Rectal smooth muscle tissue (tissue), 1 donor: Measurements from ENCODE around the gene PKIG.
"Not testable (repeated sequence)": the region's sequence is repeated elsewhere in the genome, so short reads cannot be mapped to it uniquely, and the experiment has no call there.

ENCODE experiments used
- H3K27ac ChIP-seq: one replicate; pipeline ENCODE4 v1.7.0; 2013; ENCODE audit warnings: low read depth, low read length, inconsistent platforms
- H3K27me3 ChIP-seq: one replicate; pipeline ENCODE4 v1.7.0; 2013; ENCODE audit warnings: low read length; ENCODE audit not compliant: control insufficient read depth, insufficient read depth
- H3K36me3 ChIP-seq: one replicate; pipeline ENCODE4 v1.7.0; 2013; ENCODE audit warnings: low read length; ENCODE audit not compliant: control insufficient read depth, insufficient read depth
- H3K4me1 ChIP-seq: one replicate; pipeline ENCODE4 v1.7.0; 2013; ENCODE audit warnings: low read length; ENCODE audit not compliant: control insufficient read depth, insufficient read depth
- H3K4me3 ChIP-seq: one replicate; pipeline ENCODE4 v1.7.0; 2013; ENCODE audit warnings: low read length
- H3K9ac ChIP-seq: one replicate; pipeline ENCODE4 v1.7.0; 2013; ENCODE audit warnings: low read length

The PKIG gene

DNA sequence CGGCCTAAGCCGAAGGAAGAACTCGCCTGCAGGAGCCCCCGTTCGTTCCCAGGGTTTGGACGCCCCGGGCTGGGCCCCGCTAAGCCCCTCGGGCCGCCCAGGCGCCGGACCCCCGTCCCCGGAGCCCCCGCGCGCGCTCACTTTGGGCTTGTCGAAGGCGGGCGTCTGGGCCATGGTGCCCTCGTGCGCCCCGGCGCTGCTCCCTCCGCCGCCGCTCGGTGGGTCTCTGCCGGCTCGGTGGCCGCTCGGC, 69.0 kb downstream of the PKIG start:
- H3K27me3 ChIP-seq, result no peaks in the 10 kb centered on the region
- H3K4me1 ChIP-seq, result peaks cover 6% of the 10 kb centered on the region
- H3K4me3 ChIP-seq, result peak overlapping the region; percentile 64
- no peak overlapping the region for H3K9ac ChIP-seq
- peak overlapping the region; percentile 11 for H3K27ac ChIP-seq
- H3K36me3 ChIP-seq, result no peaks in the 10 kb centered on the region

DNA sequence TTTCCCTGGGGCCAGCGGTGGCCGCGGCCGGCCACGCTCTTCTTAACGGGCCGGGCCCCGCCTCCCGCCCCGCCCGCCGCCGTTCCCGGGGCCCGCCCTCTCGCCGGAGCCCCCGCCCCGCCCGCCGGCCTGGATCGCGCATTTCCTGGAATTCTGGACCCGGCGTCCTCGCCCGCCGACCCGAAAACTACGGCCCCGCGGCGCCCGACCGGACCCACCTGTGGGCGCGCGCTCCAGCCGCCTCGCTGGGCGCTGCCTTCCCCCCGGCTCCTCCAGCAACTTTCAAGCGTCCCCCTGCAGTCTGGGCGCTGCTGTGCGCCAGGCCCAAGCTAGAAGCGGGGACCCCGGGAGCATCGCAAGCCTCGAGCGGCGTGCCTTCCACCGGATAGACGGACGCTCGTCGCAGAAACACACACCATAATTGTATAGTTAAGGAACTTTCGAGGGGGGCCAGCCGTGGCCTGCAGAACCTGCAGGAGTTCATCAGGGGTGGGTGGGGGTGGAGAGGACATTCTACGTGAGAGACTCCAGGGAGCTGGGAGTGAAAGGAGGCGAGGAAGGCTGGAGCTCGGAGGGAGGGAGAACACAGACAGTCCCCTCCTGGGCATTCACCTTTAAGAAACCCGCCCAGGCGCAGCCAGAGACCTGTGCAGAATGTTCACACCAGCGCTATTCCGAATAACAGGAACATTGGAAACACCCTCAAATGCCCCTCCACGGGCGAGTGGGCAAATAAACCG, 69.5 kb downstream of the PKIG start, which contains the start of gene ADA:
ADA (minus strand) TSS at position 16 of the 740 bp plus-strand sequence. CDS start 92 bp downstream, outside the sequence.
- no peaks in the 10 kb centered on the region for H3K27me3 ChIP-seq
- H3K4me3 ChIP-seq, result peak within 1 kb of the TSS; percentile 64
- peak within 1 kb of the TSS; percentile 32 for H3K9ac ChIP-seq
- H3K36me3 ChIP-seq, result no peaks in the 10 kb centered on the region
- H3K27ac ChIP-seq, result peak within 1 kb of the TSS; percentile 56
- H3K4me1 ChIP-seq, result peaks cover 6% of the 10 kb centered on the region

DNA sequence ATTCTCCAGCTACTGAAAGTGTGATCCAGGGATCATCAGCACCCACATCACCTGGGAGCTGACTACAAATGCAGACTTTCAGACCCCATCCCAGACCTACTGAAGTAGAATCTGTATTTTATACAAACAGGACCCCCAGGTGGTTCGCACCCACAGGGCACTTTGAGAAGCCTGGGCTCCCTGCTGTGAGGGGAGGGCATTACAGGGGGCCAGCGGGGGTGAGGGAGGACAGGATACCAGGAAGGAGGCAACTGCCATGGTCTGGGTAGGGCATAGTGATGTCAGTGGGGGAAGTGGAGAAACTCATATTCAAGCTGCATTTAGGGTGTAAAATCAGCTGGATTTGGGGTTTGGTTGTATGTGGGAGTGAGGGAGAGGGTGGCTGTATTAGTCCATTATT, 71.2 kb downstream of the PKIG start:
- Histone ChIP-seq H3K27ac (no peak overlapping the region), H3K4me3 (no peak overlapping the region), H3K9ac (no peak overlapping the region), H3K36me3 (no peaks in the 10 kb centered on the region), H3K4me1 (peaks cover 6% of the 10 kb centered on the region), H3K27me3 (no peaks in the 10 kb centered on the region)

DNA sequence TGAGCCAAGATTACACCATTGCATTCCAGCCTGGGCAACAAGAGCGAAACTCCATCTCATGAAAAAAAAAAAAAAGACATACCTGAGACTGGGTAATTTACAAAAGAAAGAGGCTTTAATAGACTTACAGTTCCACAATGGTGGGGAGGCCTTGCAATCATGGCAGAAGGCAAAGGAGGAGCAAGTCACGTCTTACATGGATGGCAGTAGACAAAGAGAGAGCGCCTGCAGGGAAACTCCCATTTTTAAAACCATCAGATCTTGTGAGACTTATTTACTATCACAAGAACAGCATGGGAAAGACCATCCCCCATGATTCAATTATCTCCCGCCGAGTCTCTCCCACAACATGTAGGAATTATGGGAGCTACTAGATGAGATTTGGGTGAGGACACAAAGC, 71.8 kb downstream of the PKIG start:
- H3K27me3 ChIP-seq, H3K36me3 ChIP-seq, H3K27ac ChIP-seq, H3K4me3 ChIP-seq, H3K4me1 ChIP-seq, H3K9ac ChIP-seq: not testable (repeated sequence)

DNA sequence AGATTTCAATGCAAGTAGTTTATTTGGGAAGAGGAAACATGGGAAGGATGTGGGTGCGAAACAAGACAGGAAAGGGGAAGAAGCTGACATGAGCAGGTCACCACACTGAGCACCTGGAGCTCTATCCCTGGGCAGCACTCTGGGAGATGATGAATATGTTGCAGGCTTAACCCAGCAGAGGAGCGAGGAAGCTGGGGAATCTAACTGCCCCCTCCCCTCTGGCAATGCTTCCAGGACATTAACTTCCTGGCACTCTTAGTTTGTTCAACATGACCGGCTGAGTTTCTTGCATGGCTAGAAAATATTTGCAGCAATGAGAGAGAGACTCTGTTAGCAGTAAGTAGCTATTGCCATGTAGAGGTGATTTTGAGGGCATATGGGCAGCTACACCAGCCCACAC, 74.1 kb downstream of the PKIG start:
- H3K4me3 ChIP-seq, result no peak overlapping the region
- H3K9ac ChIP-seq, result no peak overlapping the region
- H3K36me3 ChIP-seq, result no peaks in the 10 kb centered on the region
- H3K4me1 ChIP-seq, result no peaks in the 10 kb centered on the region
- no peak overlapping the region for H3K27ac ChIP-seq
- H3K27me3 ChIP-seq, result no peaks in the 10 kb centered on the region

DNA sequence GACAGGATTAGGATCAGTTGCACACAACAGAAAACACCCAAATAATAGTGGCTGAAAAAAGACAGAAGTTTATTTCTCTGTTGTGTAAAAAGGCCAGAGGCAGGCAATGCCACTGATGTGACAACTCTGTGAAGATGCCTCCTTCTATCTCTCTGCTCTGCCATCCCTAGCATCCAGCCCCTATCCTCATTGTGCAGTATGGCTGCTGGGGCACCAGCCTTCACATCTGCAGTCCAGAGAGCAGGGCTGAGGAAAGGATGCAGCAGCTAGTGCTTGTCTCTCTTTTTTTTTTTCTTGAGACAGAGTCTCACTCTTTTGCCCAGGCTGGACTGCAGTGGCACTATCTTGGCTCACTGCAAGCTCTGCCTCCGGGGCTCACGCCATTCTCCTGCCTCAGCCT, 75.5 kb downstream of the PKIG start:
- no peak overlapping the region for H3K27ac ChIP-seq
- H3K4me1 ChIP-seq, result no peaks in the 10 kb centered on the region
- no peaks in the 10 kb centered on the region for H3K36me3 ChIP-seq
- H3K4me3 ChIP-seq, result no peak overlapping the region
- H3K9ac ChIP-seq, result no peak overlapping the region
- no peaks in the 10 kb centered on the region for H3K27me3 ChIP-seq

DNA sequence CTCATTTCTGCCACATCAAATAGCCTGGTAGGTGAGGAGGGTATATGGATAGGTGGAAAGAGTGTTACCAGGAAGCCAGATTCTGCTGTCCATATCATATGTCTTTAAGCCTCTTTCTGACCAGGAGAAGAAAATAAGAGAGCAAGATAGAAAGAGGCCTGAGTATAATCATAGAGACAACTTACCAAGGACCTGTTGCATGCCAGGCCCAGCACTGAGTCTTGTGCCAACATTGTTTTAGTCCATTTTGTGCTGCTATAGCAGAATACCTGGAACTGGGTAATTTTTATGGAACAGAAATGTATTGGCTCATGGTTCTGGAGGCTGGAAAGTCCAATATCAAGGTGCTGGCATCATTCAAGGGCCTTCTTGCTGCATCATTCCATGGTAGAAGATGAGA, 76.4 kb downstream of the PKIG start:
- Histone ChIP-seq H3K27me3 (no peaks in the 10 kb centered on the region), H3K4me1 (no peaks in the 10 kb centered on the region), H3K36me3 (no peaks in the 10 kb centered on the region), H3K27ac (no peak overlapping the region), H3K9ac (no peak overlapping the region), H3K4me3 (no peak overlapping the region)

DNA sequence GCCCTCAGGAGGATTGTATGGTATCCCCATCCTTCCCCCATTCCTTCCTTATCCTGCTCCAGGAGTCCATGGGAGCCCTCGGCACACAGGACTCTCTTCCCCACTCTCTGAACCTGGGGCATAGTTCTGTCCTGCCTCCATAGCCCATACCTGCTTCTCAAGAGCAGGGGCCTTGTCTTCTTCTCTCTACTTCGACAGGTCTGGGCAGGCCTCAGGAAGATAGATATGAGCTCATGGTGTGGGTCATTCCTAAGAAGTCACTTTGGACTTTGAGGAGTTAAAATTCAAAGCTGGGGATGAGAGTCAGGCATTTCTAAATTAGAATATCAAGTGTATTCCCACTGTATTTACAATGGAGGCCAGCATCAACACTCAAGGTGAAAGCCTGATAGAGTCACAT, 77.6 kb downstream of the PKIG start:
- H3K4me1 ChIP-seq, result no peaks in the 10 kb centered on the region
- H3K27me3 ChIP-seq, result no peaks in the 10 kb centered on the region
- no peak overlapping the region for H3K27ac ChIP-seq
- no peak overlapping the region for H3K4me3 ChIP-seq
- no peak overlapping the region for H3K9ac ChIP-seq
- H3K36me3 ChIP-seq, result no peaks in the 10 kb centered on the region

DNA sequence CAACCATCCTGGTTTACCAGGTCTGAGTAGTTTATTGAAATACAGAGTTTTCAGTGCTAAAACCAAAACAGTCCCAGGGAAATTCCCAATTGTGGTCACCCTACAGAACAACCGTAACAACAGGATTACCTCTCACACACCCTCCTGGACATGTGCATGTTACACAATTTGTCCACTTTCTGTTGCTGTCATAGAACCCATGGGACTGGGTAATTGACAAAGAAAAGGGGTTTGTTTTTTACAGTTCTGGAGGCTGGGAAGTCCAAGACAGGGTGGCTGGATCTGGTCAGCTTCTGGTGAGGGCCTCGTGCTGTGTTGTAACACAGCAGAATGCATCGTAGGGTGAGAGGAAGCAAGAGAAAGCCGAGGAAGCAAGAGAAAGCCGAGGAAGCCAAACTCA, 78.2 kb downstream of the PKIG start:
- Histone ChIP-seq H3K27ac (no peak overlapping the region), H3K4me3 (no peak overlapping the region), H3K4me1 (no peaks in the 10 kb centered on the region), H3K9ac (no peak overlapping the region), H3K27me3 (no peaks in the 10 kb centered on the region), H3K36me3 (no peaks in the 10 kb centered on the region)

DNA sequence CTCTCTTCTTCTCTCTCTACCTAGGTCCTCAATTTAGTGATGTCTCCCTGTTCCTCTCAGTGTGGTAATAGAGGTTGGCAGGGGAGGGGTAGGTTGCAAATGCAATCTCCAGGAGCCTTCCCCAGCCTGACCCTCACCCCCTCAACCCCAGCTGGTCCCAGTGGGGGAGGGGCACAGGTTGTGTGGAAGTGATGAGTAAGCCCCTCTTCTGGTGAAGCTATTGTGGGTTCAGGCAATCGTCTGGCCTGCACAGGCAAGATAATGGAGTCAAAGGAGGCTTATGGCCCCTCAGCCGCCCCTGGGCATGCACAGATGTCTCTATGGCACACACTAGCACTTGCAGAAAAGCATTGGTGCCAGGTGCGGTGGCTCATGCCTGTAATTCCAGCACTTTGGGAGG, 79.9 kb downstream of the PKIG start:
- Histone ChIP-seq H3K9ac (no peak overlapping the region), H3K27ac (no peak overlapping the region), H3K4me3 (no peak overlapping the region), H3K27me3 (no peaks in the 10 kb centered on the region), H3K4me1 (no peaks in the 10 kb centered on the region), H3K36me3 (no peaks in the 10 kb centered on the region)

DNA sequence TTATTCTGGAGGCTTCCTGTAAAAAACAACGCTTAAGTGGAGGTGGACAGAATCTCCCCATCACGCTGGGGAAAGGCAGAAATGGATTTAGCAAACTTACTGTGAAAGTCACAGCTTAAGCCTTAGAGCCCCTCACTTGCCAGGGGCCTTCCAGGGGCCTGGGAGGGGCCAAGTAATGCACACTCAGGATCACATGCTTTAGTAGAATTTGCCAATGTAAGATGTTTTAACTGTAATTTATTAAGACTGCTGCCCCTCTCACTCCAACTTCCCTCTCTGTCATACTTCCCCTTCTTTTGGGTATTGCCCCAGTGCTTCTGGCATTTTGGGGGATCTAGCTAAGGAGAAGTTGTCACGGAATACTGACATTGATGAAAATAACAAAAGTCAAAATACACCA, 81.8 kb downstream of the PKIG start:
- Histone ChIP-seq H3K36me3 (no peaks in the 10 kb centered on the region), H3K4me3 (no peak overlapping the region), H3K27ac (no peak overlapping the region), H3K9ac (no peak overlapping the region), H3K27me3 (no peaks in the 10 kb centered on the region), H3K4me1 (no peaks in the 10 kb centered on the region)

DNA sequence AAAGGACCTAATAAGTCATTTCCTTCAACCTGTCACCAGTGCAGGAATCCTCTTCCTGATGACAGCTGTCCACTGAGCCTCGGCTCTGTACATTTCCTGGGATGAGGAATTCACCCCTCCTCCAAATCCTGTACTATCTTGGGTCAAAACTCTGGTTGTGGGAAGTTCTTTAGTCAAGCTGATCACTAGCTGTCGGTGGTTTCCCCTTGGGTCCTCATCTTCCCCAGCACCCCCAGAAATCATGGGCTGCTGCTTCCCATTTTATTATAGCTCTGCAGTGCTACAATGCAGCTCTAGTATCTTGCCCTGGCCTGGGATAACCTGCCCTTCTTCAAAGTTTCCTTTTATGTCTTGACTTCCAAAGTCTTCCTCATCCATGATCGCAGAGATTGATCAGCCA, 83.7 kb downstream of the PKIG start:
- no peaks in the 10 kb centered on the region for H3K4me1 ChIP-seq
- H3K36me3 ChIP-seq, result no peaks in the 10 kb centered on the region
- H3K27ac ChIP-seq, result no peak overlapping the region
- no peak overlapping the region for H3K9ac ChIP-seq
- H3K27me3 ChIP-seq, result no peaks in the 10 kb centered on the region
- H3K4me3 ChIP-seq, result no peak overlapping the region
